ENCODE measurements around the gene BDH1.

GRCh38 chr3:197518881-197519421, 36.8 kb downstream of the BDH1 start:
- TF ChIP-seq CTCF (CRISPR knock-in tag; IDR thresholded peaks at IDR 0.05) = no peak
- no peak for TF ChIP-seq EP300 (IDR thresholded peaks at IDR 0.05; ENCODE audit: low read depth in 2 of 2, low read length in 2 of 2)
- TF ChIP-seq EP300 (CRISPR knock-in tag; IDR thresholded peaks at IDR 0.05; ENCODE audit: borderline replicate concordance) = no peak
- TF ChIP-seq EZH2 (conservative IDR thresholded peaks at IDR 0.05; ENCODE audit: low read depth, low read length) = no peak
- no peak for TF ChIP-seq HNRNPL (IDR thresholded peaks at IDR 0.05; ENCODE audit: low read depth, low read length)
- TF ChIP-seq THRA (CRISPR knock-in tag; IDR thresholded peaks at IDR 0.05; ENCODE audit: borderline replicate concordance) = no peak
- no peak for TF ChIP-seq SP1 (IDR thresholded peaks at IDR 0.05)
- no peak for TF ChIP-seq SP1 (CRISPR knock-in tag; IDR thresholded peaks at IDR 0.05)
- TF ChIP-seq KLF13 (CRISPR knock-in tag; IDR thresholded peaks at IDR 0.05) = no peak
- no peak for TF ChIP-seq TGIF2 (CRISPR knock-in tag; IDR thresholded peaks at IDR 0.05)
